ENCODE data around the gene JPT2. TPM values are rescaled to one million over a fixed set of nuclear protein-coding genes. Genes with fewer than 3 reads are reported as not detected.
A peak's percentile ranks its signal among the peaks of the same experiment; 100 is the strongest.

JPT2 gene
- total and polyA plus RNA-seq, 3 experiments from 2014 or later = 12.5 to 106 (median 106) TPM

DNA sequence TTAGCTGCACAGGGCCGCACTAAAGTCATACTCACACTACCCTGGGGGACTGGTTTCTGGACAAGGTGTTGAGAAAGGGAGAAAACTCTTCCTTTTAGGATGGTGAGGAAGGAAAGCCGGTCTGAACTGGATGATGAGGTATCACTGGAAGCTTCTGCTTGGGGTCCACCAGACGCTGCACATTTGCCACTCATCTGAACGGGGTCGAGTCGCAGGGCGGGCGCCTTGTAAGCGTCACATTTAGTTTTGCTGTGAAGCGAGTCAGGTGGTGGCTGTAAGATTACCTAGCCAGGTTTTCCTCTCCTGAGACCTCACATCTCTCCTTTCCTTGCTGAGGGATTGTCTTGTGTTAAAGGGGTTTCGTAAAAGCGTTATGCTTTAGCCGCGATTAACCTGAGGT lies 2.3 kb downstream of the JPT2 start:
- Histone ChIP-seq H3K9me3 (ENCODE audit: low read length) (no peaks in the 10 kb centered on the region), H3K36me3 (ENCODE audit: insufficient read depth, low read length) (no peaks in the 10 kb centered on the region), H3K4me3 (ENCODE audit: low read length) (no peak overlapping the region), H3K27ac (ENCODE audit: low read depth, low read length) (no peak overlapping the region), H3K4me1 (ENCODE audit: insufficient read depth, low read length) (peaks cover 17% of the 10 kb centered on the region), H3K27me3 (ENCODE audit: insufficient read depth, low read length, poor library complexity, severe bottlenecking) (no peaks in the 10 kb centered on the region)
- CTCF ChIA-PET = interaction anchor here (2.4 kb wide), 1 partner anchor 26 kb away, joined by 11 read pairs; the partner anchor contains the start of gene MAPK8IP3
- POLR2A ChIA-PET = no interaction called here
- Mint-ChIP-seq H3K36me3 (peaks cover 0 to 24% (median 0%) of the 10 kb centered on the region in 3 donors), H3K9me3 (no peaks in the 10 kb centered on the region), H3K27ac (peak overlapping the region in 1 of 8 donors; percentile 75), H3K4me3 (peak overlapping the region in 6 of 7 donors; percentile 19 to 85 (median 36)), H3K27me3 (no peaks in the 10 kb centered on the region), H3K4me1 (peaks cover 15 to 46% (median 38%) of the 10 kb centered on the region in 3 donors)
- DNase-seq = no peak

GRCh38 chr16:1681032-1681431 lies 3.0 kb downstream of the JPT2 start:
- no peak for DNase-seq
- Mint-ChIP-seq H3K27ac (peak overlapping the region in 5 of 8 donors; percentile 37 to 81 (median 56)), H3K36me3 (peaks cover 0 to 25% (median 0%) of the 10 kb centered on the region in 3 donors), H3K4me1 (peaks cover 15 to 46% (median 38%) of the 10 kb centered on the region in 3 donors), H3K27me3 (no peaks in the 10 kb centered on the region), H3K9me3 (no peaks in the 10 kb centered on the region), H3K4me3 (peak overlapping the region in 4 of 7 donors; percentile 23 to 85 (median 57))
- POLR2A ChIA-PET = no interaction called here
- Histone ChIP-seq H3K27me3 (ENCODE audit: insufficient read depth, low read length, poor library complexity, severe bottlenecking) (no peaks in the 10 kb centered on the region), H3K9me3 (ENCODE audit: low read length) (no peaks in the 10 kb centered on the region), H3K27ac (ENCODE audit: low read depth, low read length) (no peak overlapping the region), H3K4me3 (ENCODE audit: low read length) (no peak overlapping the region), H3K36me3 (ENCODE audit: insufficient read depth, low read length) (no peaks in the 10 kb centered on the region), H3K4me1 (ENCODE audit: insufficient read depth, low read length) (peaks cover 17% of the 10 kb centered on the region)
- CTCF ChIA-PET = interaction anchor here (2.4 kb wide), 1 partner anchor 25 kb away, joined by 11 read pairs; the partner anchor contains the start of gene MAPK8IP3

- Mint-ChIP-seq H3K4me3 (no peak overlapping the region), H3K27ac (peak overlapping the region in 2 of 8 donors; percentile 52 to 59), H3K9me3 (no peaks in the 10 kb centered on the region), H3K36me3 (peaks cover 6 to 78% (median 6%) of the 10 kb centered on the region in 3 donors), H3K27me3 (no peaks in the 10 kb centered on the region), H3K4me1 (peaks cover 2 to 14% (median 6%) of the 10 kb centered on the region in 3 donors)
- ChIA-PET CTCF (interaction anchor here (1.2 kb wide), 1 partner anchor 10 kb away, joined by 3 read pairs; the partner anchor contains the start of gene JPT2), POLR2A (no interaction called here)
- Histone ChIP-seq H3K4me1 (ENCODE audit: insufficient read depth, low read length) (no peaks in the 10 kb centered on the region), H3K9me3 (ENCODE audit: low read length) (no peaks in the 10 kb centered on the region), H3K36me3 (ENCODE audit: insufficient read depth, low read length) (peaks cover 28% of the 10 kb centered on the region), H3K27ac (ENCODE audit: low read depth, low read length) (no peak overlapping the region), H3K27me3 (ENCODE audit: insufficient read depth, low read length, poor library complexity, severe bottlenecking) (no peaks in the 10 kb centered on the region), H3K4me3 (ENCODE audit: low read length) (no peak overlapping the region)
- no peak for DNase-seq
These were observed 9.6 kb downstream of the JPT2 start for GRCh38 chr16:1687427-1688316.

DNA sequence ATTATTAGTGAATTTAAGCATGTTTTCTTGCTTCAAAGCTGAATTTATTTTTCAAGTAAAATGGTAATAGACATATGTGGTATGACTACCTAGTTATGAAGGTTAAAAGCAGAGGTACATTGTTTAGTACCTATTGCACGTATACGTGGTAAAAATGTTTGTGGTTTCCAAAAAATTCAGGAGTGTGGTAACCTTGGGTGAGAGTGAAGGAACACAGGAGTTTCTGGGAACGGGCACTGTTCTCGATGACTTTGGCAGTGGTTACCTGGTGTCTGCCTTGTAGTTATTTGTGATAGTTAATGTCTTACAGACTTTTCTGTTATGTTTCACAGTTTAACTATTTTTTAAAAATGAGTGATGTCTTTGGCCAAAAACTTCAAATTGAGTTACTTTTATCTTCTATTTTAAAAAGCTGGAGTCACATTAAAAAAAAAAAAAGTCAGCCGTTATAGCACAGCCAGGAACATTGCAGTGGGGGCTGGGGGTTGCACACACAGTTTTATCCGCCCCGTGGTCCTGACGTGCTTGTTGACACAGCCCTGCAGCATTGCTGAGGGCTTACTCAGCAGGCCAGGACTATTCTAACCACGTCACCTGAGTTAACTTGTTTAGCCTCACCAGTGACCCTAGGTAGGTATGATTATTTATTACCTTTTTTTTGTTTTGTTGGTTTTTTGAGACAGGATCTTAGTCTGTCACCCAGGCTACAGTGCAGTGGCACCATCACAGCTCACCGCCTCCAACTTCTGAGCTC lies 10.9 kb downstream of the JPT2 start:
- CTCF ChIA-PET = interaction anchor here (1.2 kb wide), 1 partner anchor 11 kb away, joined by 3 read pairs; the partner anchor contains the start of gene JPT2
- H3K36me3 ChIP-seq (ENCODE audit: insufficient read depth, low read length) = peaks cover 39% of the 10 kb centered on the region
- H3K27me3 ChIP-seq (ENCODE audit: insufficient read depth, low read length, poor library complexity, severe bottlenecking) = no peaks in the 10 kb centered on the region
- H3K4me1 ChIP-seq (ENCODE audit: insufficient read depth, low read length) = no peaks in the 10 kb centered on the region
- DNase-seq = no peak
- H3K27ac Mint-ChIP-seq = peak overlapping the region in 1 of 8 donors; percentile 33
- POLR2A ChIA-PET = no interaction called here
- no peak overlapping the region for H3K4me3 Mint-ChIP-seq
- no peaks in the 10 kb centered on the region for H3K9me3 Mint-ChIP-seq
- no peaks in the 10 kb centered on the region for H3K27me3 Mint-ChIP-seq
- H3K9me3 ChIP-seq (ENCODE audit: low read length) = no peaks in the 10 kb centered on the region
- H3K27ac ChIP-seq (ENCODE audit: low read depth, low read length) = no peak overlapping the region
- peaks cover 6 to 85% (median 8%) of the 10 kb centered on the region in 3 donors for H3K36me3 Mint-ChIP-seq
- peaks cover 0 to 10% (median 0%) of the 10 kb centered on the region in 3 donors for H3K4me1 Mint-ChIP-seq
- H3K4me3 ChIP-seq (ENCODE audit: low read length) = no peak overlapping the region

- no peak overlapping the region for H3K4me3 ChIP-seq (ENCODE audit: low read length)
- ChIA-PET CTCF (no interaction called here), POLR2A (no interaction called here)
- peaks cover 0 to 10% (median 0%) of the 10 kb centered on the region in 3 donors for H3K4me1 Mint-ChIP-seq
- DNase-seq = no peak
- H3K27ac ChIP-seq (ENCODE audit: low read depth, low read length) = no peak overlapping the region
- no peaks in the 10 kb centered on the region for H3K27me3 Mint-ChIP-seq
- no peak overlapping the region for H3K27ac Mint-ChIP-seq
- peaks cover 6 to 89% (median 12%) of the 10 kb centered on the region in 3 donors for H3K36me3 Mint-ChIP-seq
- H3K36me3 ChIP-seq (ENCODE audit: insufficient read depth, low read length) = peaks cover 45% of the 10 kb centered on the region
- no peaks in the 10 kb centered on the region for H3K9me3 Mint-ChIP-seq
- H3K9me3 ChIP-seq (ENCODE audit: low read length) = no peaks in the 10 kb centered on the region
- no peaks in the 10 kb centered on the region for H3K4me1 ChIP-seq (ENCODE audit: insufficient read depth, low read length)
- H3K27me3 ChIP-seq (ENCODE audit: insufficient read depth, low read length, poor library complexity, severe bottlenecking) = no peaks in the 10 kb centered on the region
- no peak overlapping the region for H3K4me3 Mint-ChIP-seq
These were observed 11.8 kb downstream of the JPT2 start for GRCh38 chr16:1689853-1690252.

GRCh38 chr16:1690810-1691209 lies 12.7 kb downstream of the JPT2 start:
- Histone ChIP-seq H3K27ac (ENCODE audit: low read depth, low read length) (no peak overlapping the region), H3K4me1 (ENCODE audit: insufficient read depth, low read length) (no peaks in the 10 kb centered on the region), H3K27me3 (ENCODE audit: insufficient read depth, low read length, poor library complexity, severe bottlenecking) (no peaks in the 10 kb centered on the region), H3K9me3 (ENCODE audit: low read length) (no peaks in the 10 kb centered on the region), H3K36me3 (ENCODE audit: insufficient read depth, low read length) (peaks cover 45% of the 10 kb centered on the region), H3K4me3 (ENCODE audit: low read length) (no peak overlapping the region)
- Mint-ChIP-seq H3K27ac (peak overlapping the region in 3 of 8 donors; percentile 29 to 66 (median 51)), H3K27me3 (no peaks in the 10 kb centered on the region), H3K4me3 (no peak overlapping the region), H3K36me3 (peaks cover 6 to 80% (median 12%) of the 10 kb centered on the region in 3 donors), H3K4me1 (peaks cover 0 to 10% (median 0%) of the 10 kb centered on the region in 3 donors), H3K9me3 (no peaks in the 10 kb centered on the region)
- DNase-seq = no peak
- CTCF ChIA-PET = interaction anchor here (2.1 kb wide), 1 partner anchor 15 kb away, joined by 5 read pairs; the partner anchor contains the start of gene MAPK8IP3
- POLR2A ChIA-PET = no interaction called here

GRCh38 chr16:1691276-1691675 lies 13.2 kb downstream of the JPT2 start:
- Mint-ChIP-seq H3K36me3 (peaks cover 6 to 81% (median 12%) of the 10 kb centered on the region in 3 donors), H3K27me3 (no peaks in the 10 kb centered on the region), H3K9me3 (no peaks in the 10 kb centered on the region), H3K27ac (peak overlapping the region in 1 of 8 donors; percentile 66), H3K4me1 (peaks cover 0 to 10% (median 0%) of the 10 kb centered on the region in 3 donors), H3K4me3 (no peak overlapping the region)
- H3K4me1 ChIP-seq (ENCODE audit: insufficient read depth, low read length) = no peaks in the 10 kb centered on the region
- peaks cover 45% of the 10 kb centered on the region for H3K36me3 ChIP-seq (ENCODE audit: insufficient read depth, low read length)
- no peak overlapping the region for H3K27ac ChIP-seq (ENCODE audit: low read depth, low read length)
- H3K27me3 ChIP-seq (ENCODE audit: insufficient read depth, low read length, poor library complexity, severe bottlenecking) = no peaks in the 10 kb centered on the region
- ChIA-PET CTCF (interaction anchor here (2.1 kb wide), 1 partner anchor 14 kb away, joined by 5 read pairs; the partner anchor contains the start of gene MAPK8IP3), POLR2A (no interaction called here)
- no peak for DNase-seq
- no peak overlapping the region for H3K4me3 ChIP-seq (ENCODE audit: low read length)
- no peaks in the 10 kb centered on the region for H3K9me3 ChIP-seq (ENCODE audit: low read length)
